Measurements from ENCODE around the gene AXDND1. TPM values are rescaled to one million over a fixed set of nuclear protein-coding genes. Genes with fewer than 3 reads are reported as not detected.
"Not testable (repeated sequence)": the region's sequence is repeated elsewhere in the genome, so short reads cannot be mapped to it uniquely, and the experiment has no call there.

The AXDND1 gene
- total RNA-seq, 1 experiment from 2014 or later, result 0.31 TPM

GRCh38 chr1:179393721-179394120, 27.9 kb downstream of the AXDND1 start:
- ATAC-seq (no peak), DNase-seq (ENCODE audit: low read depth, low spot score) (no peak)
- Histone ChIP-seq H3K9me3 (ENCODE audit: control insufficient read depth, insufficient read depth, low read depth, low read length) (no peaks in the 10 kb centered on the region), H3K27me3 (ENCODE audit: control insufficient read depth, insufficient read depth, low read length) (no peaks in the 10 kb centered on the region), H3K4me3 (ENCODE audit: low read depth in 2 of 2, low read length in 2 of 2) (no peak overlapping the region), H3K27ac (ENCODE audit: low read length) (no peak overlapping the region), H3K36me3 (ENCODE audit: control insufficient read depth, insufficient read depth, low read length) (no peaks in the 10 kb centered on the region), H3K4me1 (ENCODE audit: control insufficient read depth, insufficient read depth, low read length) (no peaks in the 10 kb centered on the region)
- TF ChIP-seq SIN3A (IDR thresholded peaks at IDR 0.05; ENCODE audit: borderline replicate concordance, insufficient read depth, low read depth, low read length), result no peak
- no peak for TF ChIP-seq REST (IDR thresholded peaks at IDR 0.05; ENCODE audit: insufficient read depth in 1 of 2, low read depth in 2 of 2, low read length in 1 of 2)
- TF ChIP-seq TCF7L2 (IDR thresholded peaks at IDR 0.05; ENCODE audit: low read depth, low read length), result no peak
- no peak for TF ChIP-seq POLR2AphosphoS5 (IDR thresholded peaks at IDR 0.05; ENCODE audit: low read depth, low read length)
- TF ChIP-seq CTCF (IDR thresholded peaks at IDR 0.05), result no peak
- CTCF ChIA-PET, result no interaction called here
- POLR2A ChIA-PET, result no interaction called here
- in situ Hi-C loops (cut with HindIII; ENCODE audit: low pct_unique_long_range_greater_than_20kb, low sequenced_read_pairs), result no loop called here
- BruUV-seq (replicated peaks), result no TSS peak
- intact Hi-C loops (cut with micrococcal nuclease; ENCODE audit: unreplicated experiment), result no loop called here

GRCh38 chr1:179399399-179399798, 33.6 kb downstream of the AXDND1 start:
- POLR2A ChIA-PET; H3K27me3 ChIP-seq (ENCODE audit: control insufficient read depth, insufficient read depth, low read length); BruUV-seq (replicated peaks); CTCF ChIA-PET; H3K4me1 ChIP-seq (ENCODE audit: control insufficient read depth, insufficient read depth, low read length); intact Hi-C loops (cut with micrococcal nuclease; ENCODE audit: unreplicated experiment); H3K9me3 ChIP-seq (ENCODE audit: control insufficient read depth, insufficient read depth, low read depth, low read length); ATAC-seq; H3K4me3 ChIP-seq (ENCODE audit: low read depth in 2 of 2, low read length in 2 of 2); DNase-seq (ENCODE audit: low read depth, low spot score); in situ Hi-C loops (cut with HindIII; ENCODE audit: low pct_unique_long_range_greater_than_20kb, low sequenced_read_pairs); H3K27ac ChIP-seq (ENCODE audit: low read length); H3K36me3 ChIP-seq (ENCODE audit: control insufficient read depth, insufficient read depth, low read length): not testable (repeated sequence)

GRCh38 chr1:179417760-179418159, 52.0 kb downstream of the AXDND1 start:
- H3K9me3 ChIP-seq (ENCODE audit: control insufficient read depth, insufficient read depth, low read depth, low read length); ATAC-seq; BruUV-seq (replicated peaks); DNase-seq (ENCODE audit: low read depth, low spot score); intact Hi-C loops (cut with micrococcal nuclease; ENCODE audit: unreplicated experiment); H3K27ac ChIP-seq (ENCODE audit: low read length); POLR2A ChIA-PET; in situ Hi-C loops (cut with HindIII; ENCODE audit: low pct_unique_long_range_greater_than_20kb, low sequenced_read_pairs); CTCF ChIA-PET; H3K4me3 ChIP-seq (ENCODE audit: low read depth in 2 of 2, low read length in 2 of 2); H3K27me3 ChIP-seq (ENCODE audit: control insufficient read depth, insufficient read depth, low read length); H3K4me1 ChIP-seq (ENCODE audit: control insufficient read depth, insufficient read depth, low read length); H3K36me3 ChIP-seq (ENCODE audit: control insufficient read depth, insufficient read depth, low read length): not testable (repeated sequence)

- ATAC-seq; H3K27me3 ChIP-seq (ENCODE audit: control insufficient read depth, insufficient read depth, low read length); CTCF ChIA-PET; POLR2A ChIA-PET; DNase-seq (ENCODE audit: low read depth, low spot score); in situ Hi-C loops (cut with HindIII; ENCODE audit: low pct_unique_long_range_greater_than_20kb, low sequenced_read_pairs); BruUV-seq (replicated peaks); H3K4me1 ChIP-seq (ENCODE audit: control insufficient read depth, insufficient read depth, low read length); intact Hi-C loops (cut with micrococcal nuclease; ENCODE audit: unreplicated experiment); H3K9me3 ChIP-seq (ENCODE audit: control insufficient read depth, insufficient read depth, low read depth, low read length); H3K27ac ChIP-seq (ENCODE audit: low read length); H3K4me3 ChIP-seq (ENCODE audit: low read depth in 2 of 2, low read length in 2 of 2); H3K36me3 ChIP-seq (ENCODE audit: control insufficient read depth, insufficient read depth, low read length): not testable (repeated sequence)
These were observed 52.9 kb downstream of the AXDND1 start for GRCh38 chr1:179418706-179419105.
